D721Med (cell line): ENCODE measurements around the gene SEC22C.

Experiments used
- DNase-seq: peaks from one replicate; pipeline ENCODE4 v3.0.0; 2011; ENCODE audit warnings: low spot score; ENCODE audit not compliant: insufficient read length
- FAIRE-seq: peaks from 2 replicates; lab custom pipeline; 2011; peaks lifted over from hg19 to GRCh38; lab: Jason Lieb, UNC
- CTCF ChIP-seq: IDR thresholded peaks from 2 replicates; pipeline ENCODE4 v1.5.1; 2012; ENCODE audit warnings: mild to moderate bottlenecking, control low read depth; ENCODE audit not compliant: insufficient read depth; ENCODE audit errors: missing control alignments

SEC22C gene

GRCh38 chr3:42525212-42525611 is 56.6 kb downstream of the SEC22C start:
- FAIRE-seq (no peak), DNase-seq (no peak)
- no peak for TF ChIP-seq CTCF

GRCh38 chr3:42524751-42525150 is 57.0 kb downstream of the SEC22C start:
- DNase-seq (no peak), FAIRE-seq (no peak)
- no peak for TF ChIP-seq CTCF

GRCh38 chr3:42520906-42521305 is 60.9 kb downstream of the SEC22C start:
- no peak for DNase-seq
- no peak for FAIRE-seq
- TF ChIP-seq CTCF, result no peak

GRCh38 chr3:42520336-42520735 is 61.4 kb downstream of the SEC22C start:
- FAIRE-seq, result no peak
- no peak for TF ChIP-seq CTCF

GRCh38 chr3:42519568-42519962 is 62.2 kb downstream of the SEC22C start:
- TF ChIP-seq CTCF, result no peak
- FAIRE-seq (no peak), DNase-seq (no peak)

More at GRCh38 chr3:42520336-42520735, 61.4 kb downstream of the SEC22C start:
- no peak for DNase-seq

GRCh38 chr3:42518800-42519567 is 62.8 kb downstream of the SEC22C start:
- no peak for DNase-seq
- no peak for FAIRE-seq

More at GRCh38 chr3:42518800-42519567, 62.8 kb downstream of the SEC22C start:
- peak; percentile 29 for TF ChIP-seq CTCF
